Activated naive CD4-positive, alpha-beta T cell treated with anti-CD3 and anti-CD28 coated beads, Interleukin-2, amount 50 U/mL, for 16 hours (primary cell): Measurements from ENCODE around the gene ATG3.
"Not testable (repeated sequence)": the region's sequence is repeated elsewhere in the genome, so short reads cannot be mapped to it uniquely, and the experiment has no call there.

Experiments
- DNase-seq: peaks from one replicate; pipeline ENCODE4 v3.0.0-alpha.2; 2020

ATG3 gene

DNA sequence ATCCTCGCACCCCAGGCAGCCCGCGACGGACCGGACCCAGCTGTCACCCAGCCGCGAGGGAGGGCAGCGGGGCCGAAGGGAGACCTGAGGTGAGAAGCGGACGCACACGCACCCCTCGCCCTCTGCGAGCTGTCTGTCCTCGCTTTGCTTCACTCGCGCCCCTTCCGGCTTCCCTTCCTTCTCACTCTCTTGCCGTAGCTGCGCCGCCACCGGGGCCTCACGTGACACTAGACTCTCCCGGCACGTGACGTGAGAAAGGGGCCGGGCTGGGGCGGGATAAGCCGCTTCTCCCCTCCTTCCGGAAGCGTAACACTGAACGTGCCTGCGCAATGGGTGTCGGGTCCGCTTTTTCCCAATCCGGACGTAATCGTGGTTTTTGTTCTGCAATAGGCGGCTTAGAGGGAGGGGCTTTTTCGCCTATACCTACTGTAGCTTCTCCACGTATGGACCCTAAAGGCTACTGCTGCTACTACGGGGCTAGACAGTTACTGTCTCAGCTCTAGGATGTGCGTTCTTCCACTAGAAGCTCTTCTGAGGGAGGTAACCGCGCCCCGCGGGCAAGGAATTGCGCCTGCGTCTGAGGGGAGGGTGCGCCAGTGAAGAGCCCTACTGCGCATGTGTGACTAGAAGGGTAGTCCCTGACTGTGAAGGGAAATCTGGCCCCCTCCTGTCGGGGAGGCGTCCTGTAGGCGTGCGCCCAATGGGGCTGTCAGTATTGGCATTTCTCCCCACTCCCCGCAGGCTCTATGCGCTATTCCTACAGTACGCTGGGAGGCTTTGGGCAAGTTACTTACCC, at the start of gene ATG3, which contains the start of gene SLC35A5:
TSS of gene ATG3 (minus strand) at position 229 of the 796 bp plus-strand sequence. CDS start 434 bp downstream, outside the sequence.
TSS of gene SLC35A5 (plus strand) at position 312 of the 796 bp plus-strand sequence. CDS start 1,359 bp downstream, outside the sequence.
- DNase-seq: peak; percentile 98

DNA sequence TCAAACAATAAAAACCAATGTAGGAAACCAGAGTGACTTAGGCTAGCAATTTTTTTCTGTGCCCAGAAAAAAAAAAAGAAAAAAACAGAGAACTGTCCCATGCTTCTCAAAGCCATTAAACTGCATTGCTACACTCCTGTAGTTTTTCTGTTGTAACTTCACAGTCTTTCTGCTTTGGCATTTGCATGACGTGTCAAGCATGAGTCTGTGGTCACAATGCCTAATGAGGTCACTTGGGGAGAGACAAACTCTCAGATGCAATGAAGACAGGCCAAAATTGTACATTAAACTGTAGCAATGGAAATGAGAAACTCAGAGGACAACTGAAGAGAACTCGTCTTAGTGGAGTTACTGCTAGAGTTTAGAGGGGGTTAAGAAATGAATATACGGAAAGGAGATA, 48.4 kb upstream of the ATG3 start:
- no peak for DNase-seq

DNA sequence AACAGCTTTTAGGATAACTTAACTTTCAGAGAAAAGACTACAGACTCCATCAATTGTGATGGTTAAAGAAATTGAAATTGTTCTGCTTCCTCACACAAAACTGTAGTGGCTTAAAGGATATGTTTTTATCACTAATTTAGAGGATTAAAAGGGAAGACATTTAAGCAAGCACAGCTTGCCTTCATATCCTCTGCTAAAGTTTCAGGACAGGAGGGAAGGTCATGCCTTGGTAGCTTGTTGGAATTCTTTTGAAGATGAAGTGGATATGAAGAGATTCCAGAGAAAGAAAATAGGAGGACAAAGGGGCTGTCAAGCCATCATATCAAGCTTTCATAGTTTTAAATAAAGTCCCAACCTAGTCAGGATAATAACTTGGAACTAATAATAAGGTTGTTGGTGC, 46.1 kb upstream of the ATG3 start:
- no peak for DNase-seq

DNA sequence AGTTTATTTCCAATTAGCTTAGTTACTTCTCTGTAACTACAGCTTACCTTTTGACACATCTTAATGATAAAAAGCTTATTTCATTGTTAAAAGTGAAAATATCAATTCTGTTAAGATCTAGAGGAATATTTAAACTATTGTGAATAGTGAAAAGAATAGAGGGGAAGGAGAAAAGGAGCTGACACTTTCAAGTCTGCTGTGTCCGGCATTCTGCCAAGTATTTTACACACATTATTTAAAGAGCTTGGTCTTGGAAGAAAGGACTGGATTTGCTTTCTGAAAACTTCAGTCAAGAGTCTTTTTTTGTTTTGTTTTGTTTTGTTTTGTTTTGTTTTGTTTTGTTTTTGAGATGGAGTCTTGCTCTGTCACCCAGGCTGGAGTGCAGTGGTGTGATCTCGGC, 44.3 kb upstream of the ATG3 start:
- DNase-seq: no peak

DNA sequence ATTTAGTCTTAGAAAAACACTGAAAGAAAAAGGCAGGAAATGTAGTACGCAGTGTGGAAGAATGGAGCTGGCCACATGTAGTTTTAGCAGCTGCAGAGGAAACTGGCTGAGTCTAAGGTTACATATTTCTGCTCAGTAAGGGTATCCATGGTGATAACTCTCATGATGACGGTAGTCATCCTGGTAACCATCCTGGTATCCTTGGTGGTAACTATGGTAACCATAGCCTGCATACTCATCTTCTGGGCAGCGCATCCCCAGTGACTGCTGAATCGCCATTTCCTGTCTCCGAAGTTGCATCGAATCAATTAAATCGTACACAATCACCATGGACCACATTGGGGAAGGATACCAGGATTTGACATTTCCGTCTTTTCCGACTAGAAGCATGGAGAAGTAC, 43.5 kb upstream of the ATG3 start:
- DNase-seq: no peak

DNA sequence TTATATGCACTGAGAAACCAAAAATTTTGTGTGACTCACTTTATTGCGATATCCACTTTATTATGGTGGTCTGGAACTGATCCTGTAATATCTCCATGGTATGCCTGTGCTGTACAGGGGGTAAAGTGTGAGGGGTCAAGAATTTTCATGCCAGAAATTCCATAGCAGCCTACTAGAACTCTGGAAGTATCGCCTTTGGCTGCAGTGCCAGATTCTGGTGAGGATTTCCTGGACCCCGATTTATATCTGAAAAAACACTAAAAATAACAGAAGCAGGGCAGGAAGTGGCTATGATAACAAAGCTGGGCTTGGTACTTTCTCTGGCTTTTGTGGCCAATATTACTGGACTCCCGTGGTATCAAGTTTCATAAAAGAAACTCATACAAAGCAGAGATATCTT, 42.8 kb upstream of the ATG3 start:
- no peak for DNase-seq

DNA sequence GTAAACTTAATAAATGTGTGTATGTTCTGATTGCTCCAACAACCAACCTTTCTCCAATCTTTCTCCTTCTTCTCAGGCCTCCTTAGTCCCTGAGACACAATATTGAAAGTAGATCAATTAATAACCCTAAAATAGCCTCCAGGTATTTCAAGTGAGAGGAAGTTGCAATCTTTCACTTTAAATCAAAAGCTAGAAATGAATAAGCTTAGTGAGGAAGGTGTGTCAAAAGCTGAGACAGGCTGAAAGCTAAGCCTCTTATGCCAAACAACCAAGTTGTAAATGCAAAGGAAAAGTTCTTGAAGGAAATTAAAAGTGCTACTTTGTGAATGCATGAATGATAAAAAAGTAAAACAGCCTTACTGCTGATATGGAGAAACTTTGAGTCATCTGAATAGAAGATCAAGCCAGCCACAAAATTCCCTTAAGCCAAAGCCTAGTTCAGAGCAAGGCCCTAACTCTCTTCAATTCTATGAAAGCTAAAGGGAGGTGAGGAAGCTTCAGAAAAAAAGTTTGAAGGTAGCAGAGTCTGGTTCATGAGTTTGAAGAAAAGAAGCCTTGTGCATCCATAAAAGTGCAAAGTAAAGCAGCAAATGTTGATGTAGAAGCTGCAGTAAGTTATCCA, 40.6 kb upstream of the ATG3 start:
- DNase-seq: no peak

DNA sequence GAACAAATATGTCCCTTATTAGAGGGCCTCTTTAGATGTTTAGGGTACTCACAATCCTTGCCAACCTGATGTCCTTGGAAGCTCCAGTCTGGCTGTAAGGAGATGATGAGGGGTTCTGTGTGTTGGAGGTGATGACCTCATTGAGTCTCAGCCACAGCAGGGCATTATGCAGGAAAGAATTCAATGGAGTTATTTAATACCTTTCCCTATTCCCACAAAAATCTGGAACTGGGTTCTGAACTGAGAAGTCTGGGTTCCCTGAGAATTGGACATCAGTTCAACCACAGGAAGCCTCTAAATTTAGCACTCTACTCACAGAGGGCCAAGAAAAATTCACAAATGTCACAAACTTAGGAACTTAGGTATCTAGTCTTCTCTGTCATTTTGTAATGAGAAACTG, 37.0 kb upstream of the ATG3 start:
- DNase-seq: no peak

DNA sequence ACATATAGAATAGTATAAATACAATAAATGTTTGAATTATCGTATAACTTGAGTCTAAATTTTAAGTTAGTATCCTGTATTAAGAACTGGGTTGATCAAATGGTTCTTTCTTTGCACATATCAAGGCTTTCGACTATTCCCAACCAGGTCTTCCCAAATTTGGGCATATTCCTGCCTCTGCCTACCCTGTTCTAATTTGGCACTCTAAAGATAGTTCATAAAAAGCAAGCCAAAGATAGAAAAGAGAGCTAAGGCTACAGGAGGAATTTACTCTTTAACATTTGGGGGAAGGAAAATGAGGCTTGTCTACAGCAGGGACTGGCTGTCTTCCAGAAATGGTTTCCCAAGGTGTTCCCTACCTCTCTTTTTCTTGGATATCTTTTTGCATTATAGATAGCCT, 36.2 kb upstream of the ATG3 start:
- no peak for DNase-seq

DNA sequence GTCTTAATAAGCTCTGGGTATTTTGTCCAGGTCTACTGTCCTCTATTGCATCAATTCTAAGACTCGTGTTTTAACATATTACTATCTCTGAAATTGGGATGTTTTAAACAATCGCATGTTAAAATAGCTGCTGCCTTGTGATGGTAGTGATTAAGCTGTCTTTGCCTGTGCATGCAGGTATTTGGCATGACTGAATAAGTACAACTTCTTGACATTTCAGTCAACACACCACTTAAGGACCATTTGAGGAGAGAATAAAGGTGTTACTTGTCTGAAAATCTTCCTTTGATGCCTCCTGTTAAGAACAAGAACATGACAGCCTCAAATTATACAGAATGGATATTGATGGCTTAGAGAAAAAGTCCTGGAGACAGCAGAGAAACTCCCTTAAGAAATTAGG, 33.1 kb upstream of the ATG3 start:
- DNase-seq: no peak

DNA sequence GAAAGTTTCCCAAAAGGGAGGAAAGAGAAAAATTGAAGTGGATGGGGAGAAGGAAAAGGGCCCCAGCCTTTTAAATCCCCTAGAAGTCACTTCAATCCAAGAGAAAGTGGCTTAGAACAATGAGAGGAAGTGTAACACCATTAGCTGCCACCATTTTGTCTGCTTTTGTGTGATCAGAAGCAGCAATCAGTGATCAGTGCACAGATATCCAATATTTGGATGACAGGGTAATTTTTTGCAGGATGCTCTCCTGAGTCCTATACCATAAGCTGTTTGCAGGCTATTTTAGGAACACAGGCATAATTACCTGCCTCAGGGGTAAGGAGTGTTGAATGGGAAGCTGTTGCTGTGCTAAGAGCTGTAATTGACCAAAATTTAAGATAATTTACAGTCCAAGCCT, 31.5 kb upstream of the ATG3 start:
- DNase-seq: no peak

DNA sequence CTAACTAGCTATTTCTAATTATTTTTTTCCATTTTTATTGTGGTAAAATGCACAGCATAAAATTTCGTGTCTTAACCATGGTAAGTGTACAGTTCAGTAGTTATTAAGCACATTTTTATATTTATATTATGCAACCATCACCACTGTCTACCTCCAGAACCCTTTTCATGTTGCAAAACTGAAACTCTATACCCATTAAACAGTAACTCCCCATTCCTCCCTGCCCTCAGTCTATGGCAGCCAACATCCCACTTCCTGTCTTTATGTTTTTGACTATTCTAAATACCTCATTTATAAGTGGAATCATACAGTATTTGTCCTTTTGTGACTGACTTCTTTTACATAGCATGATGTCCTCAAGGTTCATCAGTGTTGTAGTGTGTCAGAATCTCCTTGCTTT, 25.6 kb upstream of the ATG3 start:
- no peak for DNase-seq

DNA sequence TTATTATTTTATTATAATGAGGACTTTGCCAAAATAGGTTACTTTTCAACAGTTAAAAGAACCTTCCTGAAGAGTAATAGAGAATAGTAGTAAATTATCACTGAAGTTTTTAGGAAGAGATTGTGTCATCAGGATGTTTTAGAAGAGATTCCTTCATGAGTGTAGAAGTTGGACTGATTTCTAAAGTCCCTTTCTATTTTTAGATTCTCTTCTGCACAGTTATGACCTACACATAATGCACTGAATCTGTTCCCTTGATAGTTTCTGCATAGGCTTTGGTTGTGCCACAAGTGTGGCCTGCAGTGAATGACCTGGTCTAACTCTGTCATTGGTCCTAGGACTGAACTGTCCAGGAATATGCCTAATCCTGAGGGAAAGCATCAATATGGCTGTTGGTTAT, 24.0 kb upstream of the ATG3 start:
- no peak for DNase-seq

DNA sequence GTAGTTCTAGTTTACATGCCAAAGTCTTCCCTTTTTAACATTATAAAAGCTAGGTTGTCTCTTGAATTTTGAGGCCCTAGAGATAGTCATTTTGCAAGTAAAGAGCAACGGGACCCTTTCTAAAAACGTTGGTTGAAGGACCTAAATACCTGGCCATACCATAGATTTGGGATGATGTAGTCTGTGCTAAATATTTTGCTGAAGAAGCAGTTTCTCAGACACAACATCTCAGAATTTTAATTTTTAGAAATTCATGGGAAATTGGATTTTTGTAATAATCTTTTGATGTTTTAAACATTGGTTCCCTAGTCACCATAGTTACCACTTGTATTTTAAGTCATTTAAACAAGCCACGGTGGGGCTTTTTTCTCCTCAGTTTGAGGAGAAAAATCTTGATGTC, 21.3 kb upstream of the ATG3 start:
- no peak for DNase-seq

DNA sequence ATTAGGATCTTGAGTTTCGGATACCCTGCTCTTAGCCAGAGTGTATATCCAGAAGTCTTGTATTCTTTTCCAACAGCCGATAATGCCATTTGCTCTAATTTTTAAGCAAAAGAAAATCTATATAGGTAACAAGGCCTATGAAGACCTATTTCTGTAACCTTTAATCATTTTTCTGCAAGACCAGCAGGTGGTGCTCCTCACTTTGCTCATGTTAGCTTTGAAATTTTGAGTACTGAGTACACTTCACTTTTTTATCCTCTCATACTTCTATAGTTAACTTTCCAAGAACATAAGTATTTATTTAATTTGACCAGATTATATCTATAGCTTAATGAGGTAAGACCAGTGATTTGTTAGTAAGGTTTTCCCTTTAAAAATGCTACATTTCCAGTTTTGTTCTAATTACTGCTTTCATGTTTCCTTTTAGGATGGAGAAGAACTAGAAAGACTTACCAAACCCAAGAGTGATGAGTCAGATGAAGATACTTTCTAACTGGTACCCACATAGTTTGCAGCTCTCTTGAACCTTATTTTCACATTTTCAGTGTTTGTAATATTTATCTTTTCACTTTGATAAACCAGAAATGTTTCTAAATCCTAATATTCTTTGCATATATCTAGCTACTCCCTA, 20.6 kb upstream of the ATG3 start:
- DNase-seq: peak; percentile 26

DNA sequence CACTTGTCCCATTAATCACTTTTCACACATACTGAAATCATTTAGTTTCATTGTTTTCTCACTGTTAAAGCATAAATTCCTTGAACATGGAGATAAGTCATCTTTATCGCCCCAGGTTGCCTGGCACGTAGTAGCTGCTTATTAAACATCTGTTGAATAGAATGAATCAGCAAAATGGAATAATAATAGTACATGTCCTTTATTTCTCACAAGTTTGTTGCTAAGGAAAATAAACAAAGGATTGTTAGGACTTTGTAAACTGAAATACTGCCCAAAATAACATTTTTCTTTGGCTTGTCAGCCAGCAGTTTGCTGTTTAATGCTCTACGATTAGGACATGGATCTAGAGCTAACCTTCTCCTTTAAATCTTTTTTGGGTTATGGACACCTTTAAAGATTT, 17.9 kb upstream of the ATG3 start:
- DNase-seq: no peak

DNA sequence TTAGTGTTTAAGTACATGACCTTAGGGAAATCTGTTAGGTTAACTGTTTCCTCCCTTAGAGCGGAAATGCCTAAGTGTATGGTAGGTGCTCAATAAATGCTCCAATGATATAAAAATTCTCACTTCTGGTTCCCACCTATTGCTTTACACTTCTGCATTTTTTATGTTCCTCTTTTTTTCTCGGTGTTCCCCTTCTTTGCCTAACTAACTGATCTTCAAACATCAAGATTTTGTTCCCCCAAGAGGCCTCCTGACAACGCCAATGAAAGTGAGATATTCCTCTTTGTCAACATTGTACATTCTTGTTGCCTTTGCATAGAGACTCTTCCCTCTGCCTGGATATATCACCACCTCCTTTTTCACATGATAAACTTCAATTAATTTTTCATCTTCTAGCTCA, 17.5 kb upstream of the ATG3 start:
- no peak for DNase-seq

DNA sequence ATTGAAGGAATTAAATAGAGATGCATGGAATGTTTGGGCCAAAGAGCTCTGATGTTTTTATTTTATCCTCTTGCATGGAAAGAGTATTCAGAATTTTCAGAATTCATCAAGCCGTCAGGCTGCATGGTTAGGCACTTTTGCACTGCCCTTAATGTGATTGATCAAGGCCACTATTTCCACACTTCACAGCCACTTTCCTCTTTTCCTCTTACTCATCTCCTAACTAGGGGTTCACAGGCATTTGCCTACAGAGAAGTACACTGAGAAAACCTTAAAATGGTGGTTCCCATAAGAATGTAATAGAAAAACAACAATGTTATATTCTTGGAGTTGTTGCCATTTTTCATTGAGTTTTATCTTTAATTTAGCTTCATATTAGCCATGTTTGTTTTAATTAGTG, 10.9 kb upstream of the ATG3 start:
- no peak for DNase-seq

DNA sequence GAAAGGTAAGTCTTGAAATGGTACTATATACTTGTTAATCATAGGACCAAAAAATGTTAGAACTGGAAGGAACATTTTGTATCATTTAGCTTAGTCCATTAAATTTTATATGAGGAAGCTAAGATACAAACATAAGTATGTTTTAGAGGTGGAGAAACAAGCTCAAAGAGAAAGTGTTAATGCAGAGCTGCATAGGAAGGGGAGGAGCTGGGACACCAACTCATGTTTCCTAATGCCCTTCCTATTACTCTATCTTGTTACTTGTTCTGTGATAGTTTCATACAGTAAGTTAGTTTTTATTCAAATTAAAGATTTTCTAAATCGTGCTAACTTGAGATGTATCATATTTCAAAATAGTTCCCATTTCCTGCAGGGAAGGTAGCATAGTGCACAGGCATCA, 7.5 kb upstream of the ATG3 start:
- no peak for DNase-seq

DNA sequence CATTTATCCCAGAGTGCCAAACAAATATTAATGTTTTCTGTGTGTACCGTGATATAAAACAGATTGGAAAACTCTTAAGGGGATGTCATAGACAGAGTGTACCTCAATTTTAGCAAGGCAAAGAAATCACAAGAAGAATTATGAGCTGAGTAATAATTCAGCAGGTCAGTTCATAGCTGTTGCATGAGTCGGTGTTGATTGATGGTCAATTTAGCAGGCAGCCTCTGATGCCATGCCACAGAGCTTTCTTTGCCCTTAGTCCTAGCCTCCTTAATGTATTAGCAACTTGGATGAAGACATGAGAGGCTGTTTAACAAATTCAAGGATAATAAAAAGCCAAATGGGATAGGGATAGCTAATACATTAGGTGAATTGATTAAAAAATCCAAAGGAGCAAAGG, 6.9 kb upstream of the ATG3 start:
- no peak for DNase-seq

DNA sequence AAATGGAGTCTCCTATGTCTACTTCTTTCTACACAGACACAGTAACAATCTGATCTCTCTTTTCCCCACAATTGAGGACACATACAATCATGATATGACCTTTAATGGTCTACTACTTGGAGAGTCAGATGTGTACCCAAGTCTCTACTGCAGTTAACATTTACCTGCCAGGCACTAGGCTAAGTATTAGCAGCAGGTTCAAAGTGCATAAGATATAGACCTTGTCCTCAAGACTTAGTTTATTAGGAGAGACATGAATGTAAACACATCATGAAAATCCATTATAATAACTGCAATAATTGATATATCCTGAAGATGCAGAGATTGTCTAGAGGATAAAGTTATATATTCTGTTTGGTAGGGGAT, 3.2 kb upstream of the ATG3 start:
- no peak for DNase-seq

DNA sequence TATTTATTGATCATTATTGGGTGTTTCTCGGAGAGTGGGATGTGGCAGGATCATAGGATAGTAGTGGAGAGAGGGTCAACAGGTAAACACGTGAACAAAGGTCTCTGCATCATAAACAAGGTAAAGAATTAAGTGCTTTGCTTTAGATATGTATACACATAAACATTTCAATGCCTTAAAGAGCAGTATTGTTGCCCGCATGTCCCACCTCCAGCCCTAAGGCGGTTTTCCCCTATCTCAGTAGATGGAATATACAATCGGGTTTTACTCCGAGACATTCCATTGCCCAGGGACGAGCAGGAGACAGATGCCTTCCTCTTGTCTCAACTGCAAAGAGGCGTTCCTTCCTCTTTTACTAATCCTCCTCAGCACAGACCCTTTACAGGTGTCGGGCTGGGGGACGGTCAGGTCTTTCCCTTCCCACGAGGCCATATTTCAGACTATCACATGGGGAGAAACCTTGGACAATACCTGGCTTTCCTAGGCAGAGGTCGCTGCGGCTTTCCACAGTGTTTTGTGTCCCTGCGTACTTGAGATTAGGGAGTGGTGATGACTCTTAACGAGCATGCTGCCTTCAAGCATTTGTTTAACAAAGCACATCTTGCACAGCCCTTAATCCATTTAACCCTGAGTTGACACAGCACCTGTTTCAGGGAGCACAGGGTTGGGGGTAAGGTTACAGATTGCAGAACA, 2.6 kb upstream of the ATG3 start:
- DNase-seq: not testable (repeated sequence)

DNA sequence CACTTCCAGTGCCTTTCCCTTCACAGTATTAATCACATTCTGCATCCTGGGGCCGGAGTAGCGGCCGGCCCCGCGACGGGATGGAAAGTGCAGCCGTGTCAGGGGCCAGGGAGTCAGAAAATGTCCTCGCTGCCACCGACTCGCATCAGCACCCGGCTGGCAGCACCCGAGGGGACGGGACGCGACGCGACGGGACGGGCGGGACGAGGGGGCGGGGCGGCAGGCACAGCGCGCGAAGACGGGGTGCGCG, 353 bp downstream of the ATG3 start:
- DNase-seq: peak; percentile 82
